Vagina (tissue), 2 donors: ENCODE results near the gene VMAC.

Experiments used
- POLR2A ChIP-seq, 2 donors: fragments of 450-650 bp; IDR thresholded peaks; one replicate each; pipeline ENCODE4 v1.6.1; 2017; ENCODE audit warnings: antibody characterized with exemption in 2 of 2, mild to moderate bottlenecking in 2 of 2, moderate library complexity in 2 of 2
- TF ChIP-seq, protein P1 (sequence below), 3 experiments: fragments of 450-650 bp in 2 of 3; fragments of 200-600 bp in 1 of 3; sonication (generic) in 1 of 3; IDR thresholded peaks; one replicate each; pipeline ENCODE4 v1.5.1; 2017 to 2019; ENCODE audit warnings: antibody characterized with exemption in 3 of 3, mild to moderate bottlenecking in 2 of 3, moderate library complexity in 2 of 3

GRCh38 chr19:5940260-5941208 is 35.9 kb downstream of the VMAC start:
- TF ChIP-seq, protein P1, sequence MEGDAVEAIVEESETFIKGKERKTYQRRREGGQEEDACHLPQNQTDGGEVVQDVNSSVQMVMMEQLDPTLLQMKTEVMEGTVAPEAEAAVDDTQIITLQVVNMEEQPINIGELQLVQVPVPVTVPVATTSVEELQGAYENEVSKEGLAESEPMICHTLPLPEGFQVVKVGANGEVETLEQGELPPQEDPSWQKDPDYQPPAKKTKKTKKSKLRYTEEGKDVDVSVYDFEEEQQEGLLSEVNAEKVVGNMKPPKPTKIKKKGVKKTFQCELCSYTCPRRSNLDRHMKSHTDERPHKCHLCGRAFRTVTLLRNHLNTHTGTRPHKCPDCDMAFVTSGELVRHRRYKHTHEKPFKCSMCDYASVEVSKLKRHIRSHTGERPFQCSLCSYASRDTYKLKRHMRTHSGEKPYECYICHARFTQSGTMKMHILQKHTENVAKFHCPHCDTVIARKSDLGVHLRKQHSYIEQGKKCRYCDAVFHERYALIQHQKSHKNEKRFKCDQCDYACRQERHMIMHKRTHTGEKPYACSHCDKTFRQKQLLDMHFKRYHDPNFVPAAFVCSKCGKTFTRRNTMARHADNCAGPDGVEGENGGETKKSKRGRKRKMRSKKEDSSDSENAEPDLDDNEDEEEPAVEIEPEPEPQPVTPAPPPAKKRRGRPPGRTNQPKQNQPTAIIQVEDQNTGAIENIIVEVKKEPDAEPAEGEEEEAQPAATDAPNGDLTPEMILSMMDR (IDR thresholded peaks at IDR 0.05), result no peak
- no peak for TF ChIP-seq POLR2A (IDR thresholded peaks at IDR 0.05)
